Anterior cingulate cortex (tissue), 58 donors: ENCODE results near the gene CD34.
A peak's percentile ranks its signal among the peaks of the same experiment; 100 is the strongest.
"Not testable (repeated sequence)": the region's sequence is repeated elsewhere in the genome, so short reads cannot be mapped to it uniquely, and the experiment has no call there.

Experiments used
- DNase-seq, 58 donors: peaks; one replicate each; lab custom pipeline; 2025; lab: John Stamatoyannopoulos, UW

The CD34 gene

DNA sequence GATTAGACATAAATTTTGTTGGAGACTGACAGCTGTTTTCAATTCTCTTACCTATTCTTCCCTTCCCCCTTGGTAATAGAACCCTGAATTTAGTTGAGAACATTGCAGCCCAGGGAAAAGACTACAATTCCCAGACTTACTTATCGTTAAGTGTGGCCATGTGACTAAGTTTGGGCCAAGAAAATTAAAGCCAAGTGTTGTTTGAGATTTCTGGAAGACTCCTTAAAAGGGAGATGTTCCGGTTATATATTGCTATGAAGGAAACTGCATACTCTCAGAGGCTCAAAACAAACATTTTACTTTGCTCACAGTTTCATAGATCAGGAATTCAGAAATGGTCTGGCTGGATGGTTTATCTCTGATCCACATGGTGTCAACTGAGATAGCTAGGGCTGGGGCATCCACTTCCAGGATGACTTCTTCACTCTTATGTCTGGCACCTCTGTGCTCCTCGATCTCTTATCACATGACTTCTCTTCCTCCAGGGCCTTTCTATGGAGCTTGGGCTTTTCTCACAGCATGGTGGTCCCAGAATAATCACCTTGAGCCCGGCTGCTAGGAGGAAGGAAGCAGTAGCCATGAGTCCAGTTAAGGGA lies 22.4 kb upstream of the CD34 start:
- DNase-seq = no peak

DNA sequence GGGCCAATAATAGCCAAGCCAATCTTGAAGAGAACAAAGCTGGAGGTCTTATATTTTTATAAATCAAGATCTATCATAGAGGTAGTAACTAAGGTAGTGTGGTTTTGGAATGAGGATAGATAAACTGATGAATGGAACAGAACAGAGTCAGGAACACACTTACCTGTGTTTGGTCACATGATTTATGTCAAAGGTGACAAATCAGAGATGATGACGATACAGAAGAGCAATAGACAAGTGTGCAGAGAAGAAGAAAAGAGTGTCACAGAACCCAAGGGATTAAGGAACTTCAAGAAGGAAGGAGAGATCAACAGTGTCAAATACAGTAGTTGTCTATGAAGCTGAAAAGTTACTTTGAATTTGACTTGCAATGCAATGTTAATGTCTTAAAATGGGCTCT lies 16.1 kb upstream of the CD34 start:
- DNase-seq = no peak

DNA sequence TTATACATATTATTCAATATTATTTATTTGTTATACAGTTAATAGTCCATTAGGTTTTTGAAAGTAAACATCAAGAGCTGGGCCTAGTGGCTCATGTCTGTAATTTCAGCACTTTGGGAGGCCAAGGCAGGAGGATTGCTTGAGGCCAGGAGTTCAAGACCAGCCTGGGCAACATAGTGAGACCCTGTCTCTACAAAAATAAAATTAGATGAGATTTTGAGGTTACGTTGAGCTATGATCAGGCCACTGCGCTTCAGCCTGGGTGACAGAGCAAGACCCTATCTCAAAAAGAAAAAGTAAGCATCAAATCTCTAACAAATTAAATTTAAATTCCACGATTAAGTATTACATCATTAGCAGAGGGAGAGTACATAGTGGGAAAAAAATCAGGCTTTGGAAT lies 15.0 kb upstream of the CD34 start:
- not testable (repeated sequence) for DNase-seq

DNA sequence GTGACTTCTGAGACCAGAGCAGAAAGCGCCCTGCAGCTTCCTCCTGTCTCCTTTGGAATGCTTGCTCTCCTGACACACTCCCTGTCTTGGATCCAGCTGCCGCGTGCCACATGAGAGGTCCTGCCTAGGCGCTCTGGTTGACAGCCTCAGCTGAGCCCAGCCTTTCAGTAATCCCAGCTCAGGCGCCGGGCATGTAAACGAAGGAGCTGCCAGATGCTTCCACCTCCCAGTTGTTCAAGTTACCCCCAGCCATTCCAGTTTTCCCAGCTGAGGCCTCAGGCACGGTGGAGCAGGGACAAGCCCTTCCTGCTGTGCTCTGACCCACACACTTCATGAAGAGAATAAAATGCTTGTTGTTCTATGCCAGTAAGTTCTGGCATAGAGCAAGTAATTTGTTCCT lies 14.3 kb upstream of the CD34 start:
- peak in 4 of 58 donors; percentile 7 to 34 (median 16) for DNase-seq

DNA sequence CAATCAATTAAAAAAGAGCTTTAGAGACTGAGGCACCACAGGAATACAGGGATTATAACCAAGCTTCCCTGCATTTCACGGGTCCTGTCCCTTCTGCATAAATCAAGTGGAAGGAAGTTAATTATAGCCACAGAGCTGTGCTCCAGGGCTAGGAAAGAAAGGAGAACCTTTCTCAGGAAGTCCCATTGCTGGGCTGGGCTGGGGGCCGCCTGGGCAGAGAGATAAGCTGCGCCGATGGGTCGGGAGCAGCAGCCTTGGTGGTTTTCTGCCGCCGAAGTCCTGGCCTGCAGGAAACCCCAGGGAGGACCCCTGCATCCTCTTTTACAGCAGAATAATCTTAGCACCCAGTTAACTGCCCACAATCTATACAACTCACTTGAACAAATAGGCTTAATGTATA lies 12.6 kb upstream of the CD34 start:
- no peak for DNase-seq

DNA sequence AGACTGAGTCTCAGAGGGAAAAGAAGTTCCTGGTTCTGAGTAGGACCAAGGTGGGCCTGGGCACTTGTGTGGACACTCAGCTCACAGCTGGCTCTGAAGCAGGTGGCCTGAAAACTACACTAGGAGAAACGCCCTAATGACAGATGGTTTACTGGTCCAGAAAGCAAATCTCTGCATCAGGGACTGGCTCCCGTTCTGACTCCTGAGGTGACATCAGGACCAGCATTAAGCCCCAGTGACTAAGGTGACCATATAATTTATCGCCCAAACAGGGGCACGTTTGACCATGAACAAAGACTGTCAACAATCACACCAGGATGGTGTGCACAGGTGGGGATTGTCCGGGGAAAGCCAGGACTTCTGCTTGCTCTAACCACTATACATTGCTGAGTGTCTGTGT lies 12.2 kb upstream of the CD34 start:
- no peak for DNase-seq

DNA sequence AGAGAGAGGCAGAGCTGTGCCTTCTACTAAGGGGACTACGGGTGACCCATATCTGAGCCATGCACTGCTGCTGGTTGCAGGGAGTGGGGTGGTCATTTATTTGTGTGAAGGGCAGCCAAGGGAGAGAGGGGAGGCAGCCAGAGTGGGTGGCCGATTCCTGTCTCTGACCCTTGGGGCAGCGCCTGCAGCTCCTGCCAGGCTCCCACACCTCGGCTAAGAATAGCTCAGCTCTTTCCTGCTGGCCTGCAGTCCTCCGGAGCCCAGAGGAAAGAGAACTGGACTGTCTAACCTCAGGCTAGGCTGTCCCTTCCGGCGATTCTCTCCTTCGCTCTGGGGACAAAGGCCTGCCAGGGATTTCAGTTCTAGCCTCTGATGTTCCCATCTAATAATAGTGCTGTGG lies 11.6 kb upstream of the CD34 start:
- no peak for DNase-seq

DNA sequence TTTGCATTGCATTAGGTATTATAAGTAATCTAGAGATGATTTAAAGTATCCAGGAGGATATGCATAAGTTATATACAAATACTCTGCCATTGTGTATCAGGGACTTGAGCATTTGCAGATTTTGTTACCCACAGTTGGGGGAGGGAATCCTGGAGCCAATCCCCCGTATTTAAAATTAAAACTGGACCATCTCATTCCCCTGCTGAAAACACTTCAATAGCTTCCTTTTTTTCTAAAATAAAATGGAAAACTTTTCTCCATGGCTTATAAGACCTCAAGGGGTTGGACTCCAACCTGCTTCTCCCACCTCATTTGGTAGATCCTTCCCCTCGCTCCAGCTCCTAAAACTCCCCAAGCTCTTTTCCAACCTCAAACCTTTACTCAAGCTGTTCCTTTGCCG lies 10.4 kb upstream of the CD34 start:
- DNase-seq = no peak

DNA sequence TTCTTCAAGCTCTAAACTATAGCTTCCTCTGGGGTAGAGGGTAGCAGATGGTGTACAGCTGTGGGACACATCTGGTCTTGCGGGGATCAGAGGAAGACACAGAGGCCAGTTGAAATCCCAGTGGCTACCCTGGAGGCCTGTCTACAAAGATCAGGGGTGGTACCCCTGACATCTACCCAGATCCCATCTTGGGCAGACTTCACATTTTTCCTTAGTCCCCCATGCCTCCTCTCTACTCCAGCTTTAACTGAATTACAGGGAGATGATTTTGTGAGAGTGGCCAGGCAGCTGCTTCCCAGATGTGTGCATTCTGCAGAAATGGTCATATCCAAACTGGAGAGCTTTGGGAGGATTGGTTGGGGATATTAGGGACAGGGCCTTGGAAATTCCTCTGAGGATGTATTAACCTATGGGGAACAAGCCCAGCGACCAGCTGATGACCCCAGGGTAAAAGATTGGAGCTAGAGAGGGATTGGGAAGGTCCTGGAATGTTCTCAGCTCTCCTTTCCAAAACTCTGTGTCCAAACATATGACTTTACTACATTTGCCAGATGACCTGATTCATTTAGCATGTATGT lies 9.6 kb upstream of the CD34 start:
- DNase-seq = no peak

DNA sequence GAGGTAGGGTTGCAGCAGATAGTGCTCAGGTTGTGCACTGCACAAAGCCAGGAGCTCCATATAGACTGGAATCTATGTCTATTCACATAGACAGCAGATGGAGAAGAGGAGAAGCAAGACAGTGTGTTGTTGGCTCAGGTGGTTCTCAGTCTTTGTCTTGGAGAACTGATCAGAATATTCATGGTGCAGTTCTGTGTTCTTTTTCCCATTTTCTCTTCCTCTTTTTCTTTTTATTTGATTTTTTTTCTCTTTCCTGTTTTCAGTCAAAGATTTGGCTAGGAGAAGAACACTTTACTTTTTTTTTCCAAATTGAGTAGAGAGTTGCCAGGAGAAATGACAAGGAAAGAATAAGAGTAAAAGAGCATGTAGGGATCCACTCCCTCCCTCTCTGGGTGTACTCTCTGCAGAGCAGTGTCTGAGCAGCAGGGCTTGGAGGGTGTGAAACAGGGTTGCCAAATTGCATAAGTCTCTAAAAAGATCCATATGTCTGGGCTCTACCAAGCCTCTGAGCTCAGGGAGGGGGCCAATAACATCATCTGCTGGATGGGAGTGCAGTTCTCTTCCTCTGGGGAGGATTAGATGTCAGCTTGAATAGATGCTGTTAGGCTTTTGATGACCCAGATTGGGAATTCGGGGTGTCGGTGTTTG lies 8.7 kb upstream of the CD34 start:
- DNase-seq = peak in 2 of 58 donors; percentile 5 to 44

DNA sequence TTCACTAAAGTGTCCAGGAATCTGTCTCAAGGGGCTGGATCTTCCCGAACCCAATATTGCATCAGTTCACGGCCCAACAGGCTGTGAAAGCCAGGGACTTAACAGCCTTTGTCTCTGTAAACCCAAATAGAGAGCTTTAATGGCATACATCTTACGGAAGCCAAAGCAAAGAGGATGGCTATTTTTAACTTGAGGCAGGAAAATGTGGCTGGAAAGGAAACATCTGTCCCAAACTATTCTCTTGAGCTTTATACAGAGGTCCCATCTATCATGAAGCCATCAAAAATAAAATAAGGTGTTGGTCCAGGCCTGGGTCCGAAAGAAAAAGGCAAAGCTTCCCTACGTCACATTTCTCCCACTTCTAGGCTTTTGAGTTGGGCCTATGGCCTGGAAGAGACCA lies 7.7 kb upstream of the CD34 start:
- no peak for DNase-seq

DNA sequence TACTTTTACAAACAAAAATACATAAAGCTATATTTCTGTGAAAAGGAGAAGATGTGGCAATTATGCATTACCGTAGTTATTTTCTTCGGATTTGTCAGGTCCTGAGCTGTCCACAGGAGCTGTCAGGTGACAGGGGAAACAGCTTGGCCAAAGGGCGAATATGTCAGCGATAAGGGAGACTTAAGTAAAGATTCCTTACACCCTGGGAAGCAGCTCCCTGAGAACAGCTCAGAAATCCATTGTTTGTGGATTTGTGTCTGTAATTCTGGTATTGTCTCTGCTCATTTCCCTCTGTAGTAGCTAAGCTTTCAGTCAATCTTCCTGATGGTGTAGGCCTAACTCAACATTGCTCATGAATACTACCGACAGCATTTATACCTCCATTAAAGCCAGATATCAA lies 7.1 kb upstream of the CD34 start:
- no peak for DNase-seq

DNA sequence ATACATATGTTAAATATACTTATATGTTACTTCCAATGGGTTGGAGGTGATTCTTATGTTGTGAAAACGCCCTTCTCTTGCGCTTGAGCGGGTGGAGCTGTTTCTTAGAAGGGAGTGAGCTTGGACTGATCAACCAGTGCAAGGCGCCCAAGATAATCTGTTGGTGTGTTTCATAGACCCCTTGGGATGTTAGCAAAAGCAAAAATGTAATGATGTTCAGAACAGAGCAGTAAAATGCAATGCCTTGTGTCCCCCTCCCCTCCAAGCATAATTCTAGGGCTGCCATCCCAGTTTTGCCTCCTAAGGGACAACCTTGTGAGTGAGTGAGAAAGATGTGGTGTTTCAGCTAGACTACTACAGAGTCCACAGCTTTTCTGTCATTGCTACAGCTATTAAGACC lies 6.2 kb upstream of the CD34 start:
- no peak for DNase-seq

DNA sequence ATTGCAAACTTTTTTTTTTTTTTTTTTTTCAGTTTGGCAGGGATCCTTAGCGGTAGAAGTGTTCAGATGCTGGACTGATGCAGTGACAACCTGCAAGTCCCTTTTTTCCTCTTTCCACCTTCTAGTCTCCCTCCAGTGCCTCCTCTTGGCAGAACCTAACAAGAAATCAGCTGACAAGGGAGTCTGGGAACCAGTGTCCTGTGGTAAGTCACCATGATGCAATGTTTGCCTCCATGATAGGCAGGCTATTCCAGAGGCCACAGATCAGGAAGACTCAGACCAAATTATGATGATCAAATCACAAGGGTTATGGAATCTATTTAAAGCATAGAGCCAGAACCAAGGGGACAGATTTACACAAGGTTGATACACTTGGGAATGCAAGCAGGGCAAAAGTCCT lies 3.0 kb upstream of the CD34 start:
- DNase-seq = no peak

DNA sequence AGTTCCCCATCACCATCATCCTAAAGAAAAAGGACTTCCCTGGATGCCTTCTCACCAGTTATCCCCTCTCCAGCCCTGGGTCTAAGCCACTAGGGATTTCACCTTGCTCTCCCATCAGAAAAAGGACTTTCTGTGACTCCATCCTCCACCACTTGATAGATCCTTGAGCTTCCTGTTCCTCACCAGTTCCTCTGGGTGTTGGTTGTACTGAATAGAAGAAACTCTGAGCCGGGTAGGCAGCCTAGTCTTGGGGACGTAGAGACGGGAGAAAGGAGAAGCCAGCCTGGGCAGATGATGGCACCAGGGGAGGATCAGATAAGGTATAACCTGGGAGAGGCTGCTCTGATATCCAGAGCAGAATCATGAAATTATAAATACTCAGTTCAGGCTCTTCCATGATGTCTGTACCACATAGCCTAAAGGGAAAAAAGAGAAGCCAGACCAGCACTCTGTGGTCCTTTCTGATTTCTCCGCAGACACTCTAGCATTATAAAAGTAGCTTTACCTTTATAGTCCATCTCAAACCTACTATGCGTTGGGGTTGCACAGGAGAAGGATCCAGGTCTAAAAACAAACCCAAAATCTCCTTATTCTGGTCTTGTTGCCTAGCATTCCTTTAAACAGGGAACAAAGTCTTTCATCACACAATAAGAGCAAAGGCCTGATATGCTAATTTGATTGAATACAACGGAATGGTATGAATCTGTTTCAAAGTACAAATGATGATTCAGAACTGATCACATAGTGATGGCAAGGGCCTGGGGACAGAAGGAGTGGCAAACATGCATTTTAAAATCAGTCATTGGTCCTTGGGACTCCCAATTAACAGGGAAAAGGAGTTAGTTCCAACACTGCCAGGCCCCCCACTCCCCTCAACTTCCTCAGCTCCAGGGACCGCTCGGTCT lies 1.2 kb upstream of the CD34 start:
- no peak for DNase-seq

DNA sequence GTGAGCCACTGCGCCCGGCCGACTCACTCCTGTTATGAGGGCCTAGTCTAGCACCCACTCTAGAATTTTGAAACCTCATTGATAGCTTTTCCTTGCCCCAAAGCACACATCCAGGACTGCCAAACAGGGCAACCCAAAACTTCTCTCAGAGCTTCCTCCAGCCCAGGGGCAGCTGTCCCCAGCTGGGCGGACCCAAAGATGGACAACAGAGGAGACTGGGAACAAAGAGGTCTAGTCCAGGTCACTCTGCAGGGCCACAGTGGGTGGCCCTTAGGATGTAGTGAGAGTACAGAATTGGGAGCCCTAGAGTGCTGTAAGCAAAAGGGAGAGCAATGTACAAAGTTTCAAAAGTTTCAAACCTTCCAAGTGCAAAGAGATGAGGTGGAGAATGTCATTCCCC lies 1.2 kb downstream of the CD34 start:
- no peak for DNase-seq

DNA sequence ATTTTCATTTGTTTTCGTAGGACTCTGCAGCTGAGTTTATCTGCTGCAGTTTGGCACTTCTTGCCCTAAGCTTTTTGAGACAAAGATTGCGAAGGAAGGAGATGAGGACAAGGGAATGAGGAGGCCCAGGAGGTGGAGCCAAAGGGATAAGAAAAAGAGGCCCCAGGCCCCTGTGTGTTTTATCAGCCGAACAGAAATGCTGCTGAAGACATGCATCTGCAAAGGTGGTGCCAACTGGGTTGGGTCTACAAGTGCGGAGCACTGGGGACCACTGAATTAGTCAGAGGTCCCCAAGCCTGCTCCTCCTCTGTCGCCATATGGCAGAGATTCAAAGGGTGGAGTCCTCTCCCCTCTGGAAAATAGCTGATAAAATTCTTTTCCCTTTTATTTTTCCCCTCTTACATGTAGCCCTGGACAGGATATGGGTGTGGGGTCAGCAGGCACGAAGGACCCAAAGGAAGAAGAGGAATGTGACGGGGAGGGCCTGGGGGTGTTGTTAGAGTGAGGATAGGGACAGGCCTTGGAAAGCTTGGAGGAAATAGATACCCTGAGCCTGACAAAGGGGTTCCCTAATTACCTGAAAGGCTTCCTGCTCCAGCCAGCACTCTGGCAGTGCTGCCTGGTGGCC lies 2.7 kb downstream of the CD34 start:
- DNase-seq = no peak

DNA sequence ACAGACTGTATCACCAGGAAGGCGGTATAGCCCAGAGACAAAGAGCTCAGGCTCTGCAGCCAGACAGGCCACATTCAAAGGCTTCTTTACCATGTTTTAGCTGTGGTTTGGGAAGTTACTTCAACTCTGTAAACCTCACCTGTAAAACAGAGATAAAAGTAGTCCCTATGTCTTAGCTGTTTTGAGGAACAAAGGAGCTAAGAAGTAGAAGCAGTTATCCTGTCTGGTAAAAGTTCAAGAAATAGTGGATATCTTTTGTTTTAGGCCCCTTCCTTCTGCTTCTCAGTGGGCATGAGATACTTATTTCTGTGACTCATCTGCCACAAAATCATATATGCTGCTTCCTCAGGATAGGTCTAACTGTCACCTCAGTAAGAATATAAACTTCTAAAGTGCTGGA lies 6.5 kb downstream of the CD34 start:
- no peak for DNase-seq

DNA sequence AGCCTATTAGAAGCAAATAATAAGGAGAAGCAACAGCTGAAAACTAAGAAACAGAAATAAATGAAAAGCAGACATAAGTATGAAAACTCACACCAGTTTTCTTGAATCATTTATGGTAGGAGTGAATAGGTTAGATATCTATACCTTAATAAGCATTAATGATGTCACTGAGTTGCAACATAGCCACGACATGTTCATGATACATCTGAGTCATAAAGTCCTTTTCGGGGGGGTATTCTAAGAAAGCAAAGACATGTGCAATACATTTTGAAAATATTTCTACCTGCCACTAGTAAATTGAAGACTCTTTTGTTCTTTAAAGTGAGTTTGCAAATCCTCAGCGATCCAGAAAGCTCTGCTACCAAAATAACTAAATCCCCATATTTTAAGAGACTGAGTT lies 7.2 kb downstream of the CD34 start:
- DNase-seq = no peak

DNA sequence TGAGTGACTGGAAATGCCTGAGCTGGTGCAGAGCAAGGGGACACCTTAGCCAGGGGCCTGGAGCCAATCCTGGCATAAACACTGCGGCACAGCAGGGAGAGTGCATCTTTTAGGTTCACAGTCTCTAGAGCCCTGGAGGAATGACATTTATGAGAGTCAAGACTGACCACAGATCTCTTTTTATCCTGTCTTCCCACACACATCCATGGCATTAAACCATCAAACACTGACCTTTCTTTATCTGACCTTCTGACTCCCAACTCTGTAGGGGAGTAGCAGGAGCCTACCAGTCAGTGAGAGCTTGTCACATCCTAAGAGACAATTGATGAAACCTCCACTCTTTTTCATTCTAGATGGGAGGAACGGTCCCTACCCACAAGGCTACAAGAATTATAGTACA lies 7.9 kb downstream of the CD34 start:
- DNase-seq = no peak

DNA sequence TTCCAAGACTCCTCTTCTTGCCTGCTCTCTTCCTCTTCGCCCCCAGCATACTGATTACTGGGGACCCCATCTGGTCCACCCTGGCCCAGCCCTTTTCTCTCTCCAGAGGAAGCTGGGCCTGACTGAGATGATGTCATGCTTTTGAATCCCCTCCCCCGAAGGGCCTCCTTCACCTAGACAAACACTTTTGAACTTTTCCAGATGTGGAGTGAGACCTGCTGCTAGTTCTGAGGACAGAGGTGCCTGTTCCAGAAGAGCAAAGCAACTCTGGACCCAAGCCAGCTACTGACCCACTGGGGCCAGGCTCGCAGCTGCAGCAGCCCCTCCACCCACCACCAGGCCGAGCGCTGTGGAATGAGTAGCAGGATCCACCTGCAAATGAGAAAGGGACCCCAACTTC lies 8.4 kb downstream of the CD34 start:
- DNase-seq = no peak
